Activated B cell treated with CpG ODN at 0.5 μM for 24 hours (primary cell): Measurements from ENCODE around the gene ABCA13. TPM values are rescaled to one million over a fixed set of nuclear protein-coding genes. Genes with fewer than 3 reads are reported as not detected.

Experiments used
- ATAC-seq: fragments of 200-7000 bp; cut with Tn5 transposase; one replicate; pipeline ENCODE4 v1.10.0; 2021; ENCODE audit warnings: low read depth, mild to moderate bottlenecking, moderate library complexity
- CTCF ChIA-PET: fragments of 350-600 bp; sonication (Branson Sonifier 250); formaldehyde crosslinking; loops from one replicate; lab custom pipeline; 2021; ENCODE audit warnings: antibody characterized with exemption; lab: Charles Lee
- POLR2A ChIA-PET: fragments of 350-600 bp; sonication (Branson Sonifier 250); formaldehyde crosslinking; loops from one replicate; lab custom pipeline; 2021; ENCODE audit warnings: antibody characterized with exemption; lab: Charles Lee
- DNase-seq: peaks from one replicate; pipeline ENCODE4 v3.0.0; 2022
- H3K27ac Mint-ChIP-seq: one replicate; pipeline ENCODE4 v1.8.0; 2020; ENCODE audit warnings: mixed read lengths
- H3K27me3 Mint-ChIP-seq: one replicate; pipeline ENCODE4 v1.8.0; 2021; ENCODE audit warnings: mixed read lengths
- H3K36me3 Mint-ChIP-seq: one replicate; pipeline ENCODE4 v1.8.0; 2021; ENCODE audit warnings: low read depth, mixed read lengths
- H3K4me1 Mint-ChIP-seq: one replicate; pipeline ENCODE4 v1.8.0; 2021; ENCODE audit warnings: mixed read lengths
- H3K4me3 Mint-ChIP-seq: one replicate; pipeline ENCODE4 v1.8.0; 2020; ENCODE audit warnings: mild to moderate bottlenecking, mixed read lengths
- H3K9me3 Mint-ChIP-seq: one replicate; pipeline ENCODE4 v1.8.0; 2020; ENCODE audit warnings: mixed read lengths
- CTCF ChIP-seq: fragments of 200-600 bp; IDR thresholded peaks from one replicate; pipeline ENCODE4 v1.8.0; 2022; ENCODE audit warnings: antibody characterized with exemption, mild to moderate bottlenecking
- intact Hi-C: fragments of 100-400 bp; cut with micrococcal nuclease; formaldehyde crosslinking; loops from one replicate; pipeline ENCODE4 v1.15.1; 2024
- total RNA-seq: library from RNA; stranded (reverse); gene quantifications from 2 replicates; pipeline ENCODE4 v1.2.3, GENCODE V29; 2022

The ABCA13 gene
- not detected in 2 replicates for total RNA-seq

GRCh38 chr7:48171202-48171601 is at the start of gene ABCA13:
Gene ABCA13 (plus strand): TSS chr7:48171458. CDS start chr7:48171484, 26 bp downstream.
- ChIA-PET CTCF (no interaction called here), POLR2A (no interaction called here)
- Mint-ChIP-seq H3K9me3 (peaks cover 7% of the 10 kb centered on the region), H3K27me3 (peaks cover 7% of the 10 kb centered on the region), H3K4me3 (no peak within 1 kb of the TSS), H3K4me1 (no peaks in the 10 kb centered on the region), H3K36me3 (no peaks in the 10 kb centered on the region), H3K27ac (no peak within 1 kb of the TSS)
- TF ChIP-seq CTCF, result no peak
- intact Hi-C loops, result no loop called here
- DNase-seq (no peak), ATAC-seq (no peak)

DNA sequence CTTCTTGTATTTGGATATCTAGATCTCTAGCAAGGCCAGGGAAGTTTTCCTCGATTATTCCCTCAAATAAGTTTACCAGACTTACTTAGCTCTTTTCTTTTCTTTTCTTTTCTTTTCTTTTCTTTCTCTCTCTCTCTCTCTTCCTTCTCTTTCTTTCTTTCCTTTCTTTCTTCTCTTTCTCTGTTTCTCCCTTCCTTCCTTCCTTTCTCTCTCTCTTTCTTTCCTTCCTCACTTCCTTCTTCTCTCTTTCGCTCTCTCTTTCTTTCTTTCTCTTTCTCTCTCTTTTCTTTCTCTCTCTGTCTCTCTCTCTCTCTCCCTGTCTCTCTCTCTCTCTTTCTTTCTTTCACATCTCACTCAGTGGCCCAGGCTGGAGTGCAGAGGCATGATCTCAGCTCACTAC is 45.2 kb upstream of the ABCA13 start:
- Mint-ChIP-seq H3K27ac (no peak overlapping the region), H3K9me3 (peaks cover 16% of the 10 kb centered on the region), H3K4me3 (no peak overlapping the region), H3K27me3 (peaks cover 42% of the 10 kb centered on the region), H3K4me1 (no peaks in the 10 kb centered on the region), H3K36me3 (no peaks in the 10 kb centered on the region)
- ATAC-seq (no peak), DNase-seq (no peak)
- ChIA-PET POLR2A (no interaction called here), CTCF (interaction anchor here (1.0 kb wide), 1 partner anchor 134 kb away, joined by 3 read pairs; no protein-coding TSS in a partner anchor)
- intact Hi-C loops, result no loop called here
- TF ChIP-seq CTCF, result no peak

- intact Hi-C loops, result no loop called here
- peaks cover 9% of the 10 kb centered on the region for H3K9me3 Mint-ChIP-seq
- H3K27ac Mint-ChIP-seq, result no peak overlapping the region
- no peak for DNase-seq
- no peak overlapping the region for H3K4me3 Mint-ChIP-seq
- no peaks in the 10 kb centered on the region for H3K4me1 Mint-ChIP-seq
- peaks cover 34% of the 10 kb centered on the region for H3K27me3 Mint-ChIP-seq
- no peaks in the 10 kb centered on the region for H3K36me3 Mint-ChIP-seq
- no peak for ATAC-seq
- ChIA-PET CTCF (no interaction called here), POLR2A (no interaction called here)
- TF ChIP-seq CTCF, result no peak
Observed at GRCh38 chr7:48130658-48131108, 40.6 kb upstream of the ABCA13 start.

DNA sequence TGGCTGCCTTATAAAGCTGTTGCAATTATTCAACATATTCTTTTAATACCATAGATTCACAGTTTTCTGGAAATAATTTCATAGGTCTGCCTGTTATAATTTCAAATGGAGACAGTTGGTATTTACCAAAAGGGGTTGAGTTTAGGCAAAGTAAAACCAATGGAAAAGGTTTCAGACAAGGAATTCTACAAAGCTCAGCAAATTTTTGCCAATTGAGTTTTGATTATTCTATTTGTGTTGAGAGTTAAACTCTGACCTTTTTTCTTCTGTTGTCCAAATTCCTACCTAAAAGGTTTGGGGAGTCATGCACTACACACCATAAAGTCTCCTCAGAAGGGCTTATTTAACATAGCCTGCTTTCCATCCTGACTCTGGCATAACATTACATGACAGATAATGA is 38.5 kb upstream of the ABCA13 start:
- CTCF ChIA-PET, result no interaction called here
- no peak for TF ChIP-seq CTCF

GRCh38 chr7:48139459-48139858 is 31.8 kb upstream of the ABCA13 start:
- Mint-ChIP-seq H3K4me1 (no peaks in the 10 kb centered on the region), H3K4me3 (no peak overlapping the region)

More for the DNA sequence above, 38.5 kb upstream of the ABCA13 start:
- no peaks in the 10 kb centered on the region for H3K36me3 Mint-ChIP-seq
- POLR2A ChIA-PET, result no interaction called here
- peaks cover 6% of the 10 kb centered on the region for H3K9me3 Mint-ChIP-seq
- DNase-seq (no peak), ATAC-seq (no peak)
- peaks cover 23% of the 10 kb centered on the region for H3K27me3 Mint-ChIP-seq
- no peaks in the 10 kb centered on the region for H3K4me1 Mint-ChIP-seq
- H3K4me3 Mint-ChIP-seq, result no peak overlapping the region
- no peak overlapping the region for H3K27ac Mint-ChIP-seq
- intact Hi-C loops, result no loop called here

More at GRCh38 chr7:48139459-48139858, 31.8 kb upstream of the ABCA13 start:
- no peak for TF ChIP-seq CTCF
- DNase-seq, result no peak
- no peak for ATAC-seq
- H3K36me3 Mint-ChIP-seq, result no peaks in the 10 kb centered on the region
- ChIA-PET POLR2A (no interaction called here), CTCF (no interaction called here)
- peaks cover 15% of the 10 kb centered on the region for H3K9me3 Mint-ChIP-seq
- no peak overlapping the region for H3K27ac Mint-ChIP-seq
- intact Hi-C loops, result no loop called here
- peaks cover 9% of the 10 kb centered on the region for H3K27me3 Mint-ChIP-seq
